Measurements from ENCODE around the gene IKBIP.

GRCh38 chr12:98669751-98670150, 25.2 kb upstream of the IKBIP start:
- TF ChIP-seq, protein P1, sequence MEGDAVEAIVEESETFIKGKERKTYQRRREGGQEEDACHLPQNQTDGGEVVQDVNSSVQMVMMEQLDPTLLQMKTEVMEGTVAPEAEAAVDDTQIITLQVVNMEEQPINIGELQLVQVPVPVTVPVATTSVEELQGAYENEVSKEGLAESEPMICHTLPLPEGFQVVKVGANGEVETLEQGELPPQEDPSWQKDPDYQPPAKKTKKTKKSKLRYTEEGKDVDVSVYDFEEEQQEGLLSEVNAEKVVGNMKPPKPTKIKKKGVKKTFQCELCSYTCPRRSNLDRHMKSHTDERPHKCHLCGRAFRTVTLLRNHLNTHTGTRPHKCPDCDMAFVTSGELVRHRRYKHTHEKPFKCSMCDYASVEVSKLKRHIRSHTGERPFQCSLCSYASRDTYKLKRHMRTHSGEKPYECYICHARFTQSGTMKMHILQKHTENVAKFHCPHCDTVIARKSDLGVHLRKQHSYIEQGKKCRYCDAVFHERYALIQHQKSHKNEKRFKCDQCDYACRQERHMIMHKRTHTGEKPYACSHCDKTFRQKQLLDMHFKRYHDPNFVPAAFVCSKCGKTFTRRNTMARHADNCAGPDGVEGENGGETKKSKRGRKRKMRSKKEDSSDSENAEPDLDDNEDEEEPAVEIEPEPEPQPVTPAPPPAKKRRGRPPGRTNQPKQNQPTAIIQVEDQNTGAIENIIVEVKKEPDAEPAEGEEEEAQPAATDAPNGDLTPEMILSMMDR (IDR thresholded peaks at IDR 0.05), result no peak
- no peak for TF ChIP-seq EZH2 (IDR thresholded peaks at IDR 0.05; ENCODE audit: borderline replicate concordance, insufficient read depth, low read depth, low read length, poor library complexity, severe bottlenecking)

Data from B cell (primary cell).